GM21825 (cell line): Measurements from ENCODE around the gene GATAD2B.
"Not testable (repeated sequence)": the region's sequence is repeated elsewhere in the genome, so short reads cannot be mapped to it uniquely, and the experiment has no call there.

Experiments used
- ATAC-seq: cut with Tn5 transposase; IDR thresholded peaks from one replicate; pipeline ENCODE4 v1.9.1; 2021; ENCODE audit warnings: mild to moderate bottlenecking, moderate library complexity; ENCODE audit not compliant: unreplicated experiment

Gene GATAD2B

GRCh38 chr1:153783233-153784190 lies 139.3 kb downstream of the GATAD2B start:
- ATAC-seq: peak; percentile 86

- not testable (repeated sequence) for ATAC-seq
Observed at GRCh38 chr1:153782648-153783047, 140.1 kb downstream of the GATAD2B start.

- no peak for ATAC-seq
Observed at GRCh38 chr1:153780551-153780950, 142.2 kb downstream of the GATAD2B start.

GRCh38 chr1:153779781-153780541 lies 142.8 kb downstream of the GATAD2B start:
- ATAC-seq: no peak

GRCh38 chr1:153778824-153779519 lies 143.8 kb downstream of the GATAD2B start:
- no peak for ATAC-seq

- ATAC-seq: no peak
Observed at GRCh38 chr1:153778051-153778823, 144.5 kb downstream of the GATAD2B start.

GRCh38 chr1:153777648-153778047 lies 145.1 kb downstream of the GATAD2B start:
- ATAC-seq: no peak

GRCh38 chr1:153776845-153777370 lies 145.9 kb downstream of the GATAD2B start:
- ATAC-seq: no peak

- ATAC-seq: no peak
Observed at GRCh38 chr1:153776352-153776751, 146.4 kb downstream of the GATAD2B start.

GRCh38 chr1:153775458-153776327 lies 147.1 kb downstream of the GATAD2B start:
- no peak for ATAC-seq

GRCh38 chr1:153774780-153775457 lies 147.9 kb downstream of the GATAD2B start, which contains the start of gene SLC27A3:
Gene SLC27A3, plus strand, starts transcription at chr1:153775407. Its CDS starts 91 bp downstream, at chr1:153775498.
- no peak for ATAC-seq

- no peak for ATAC-seq
Observed at GRCh38 chr1:153774026-153774595, 148.7 kb downstream of the GATAD2B start.

GRCh38 chr1:153773096-153773921 lies 149.5 kb downstream of the GATAD2B start:
- no peak for ATAC-seq

GRCh38 chr1:153771841-153772593 lies 150.8 kb downstream of the GATAD2B start:
- no peak for ATAC-seq

- no peak for ATAC-seq
Observed at GRCh38 chr1:153771261-153771660, 151.5 kb downstream of the GATAD2B start.

GRCh38 chr1:153770797-153771196 lies 152.0 kb downstream of the GATAD2B start:
- no peak for ATAC-seq

GRCh38 chr1:153769221-153769620 lies 153.6 kb downstream of the GATAD2B start:
- ATAC-seq: no peak
